ENCODE results near the gene PROM1.

GRCh38 chr4:16029886-16030285, 53.9 kb downstream of the PROM1 start:
- TF ChIP-seq CTCF (IDR thresholded peaks at IDR 0.05) (no peak), POLR2AphosphoS5 (IDR thresholded peaks at IDR 0.05) (no peak), POLR2A (IDR thresholded peaks at IDR 0.05) (no peak)
